ENCODE measurements around the gene DRD1.

Gene DRD1

DNA sequence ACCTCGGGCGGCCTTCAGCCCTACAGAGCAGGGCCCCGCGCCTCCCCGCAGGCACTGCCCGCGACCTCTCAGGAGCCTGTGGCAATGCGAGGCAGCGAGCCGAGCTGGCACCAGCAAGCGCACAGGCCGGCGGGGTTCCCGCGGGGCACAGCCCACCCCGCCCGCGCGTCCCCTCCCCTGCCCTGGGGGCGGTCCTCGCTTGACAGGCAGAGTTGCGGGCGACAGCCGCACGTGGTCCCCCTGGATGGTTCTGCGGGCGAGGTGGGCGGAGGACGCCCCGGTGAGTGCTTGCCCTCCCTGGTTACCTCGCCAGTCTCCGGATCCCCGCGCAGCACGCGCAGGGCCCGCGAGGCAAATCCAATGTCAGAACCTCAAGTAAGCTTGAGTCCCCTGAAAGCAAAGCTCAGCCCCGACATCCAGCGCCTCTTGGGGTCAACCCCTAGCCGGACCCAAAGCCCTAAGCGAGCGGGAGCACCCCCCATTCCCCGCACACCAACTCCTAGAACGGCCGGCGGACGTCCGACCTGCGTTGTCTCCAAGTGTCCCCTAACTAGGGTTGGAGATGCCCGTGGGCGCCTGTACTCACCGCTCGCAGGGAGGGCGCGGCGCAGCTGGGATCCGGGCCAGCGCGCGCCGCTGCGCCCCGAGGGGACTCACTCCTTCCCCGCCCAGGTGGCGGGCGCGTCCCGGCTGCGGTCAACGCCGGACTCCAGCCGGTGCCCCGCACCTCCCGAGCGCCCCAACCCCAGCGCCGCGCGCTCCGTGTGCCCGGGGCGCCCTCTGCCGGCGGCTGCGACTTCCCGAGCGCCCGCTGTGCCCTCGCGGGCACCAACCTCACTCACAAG is at the start of gene DRD1:
TSS of gene DRD1 (minus strand) at position 123 of the 845 bp plus-strand sequence. CDS start 1,083 bp downstream, outside the sequence.
- DNase-seq: peak; percentile 76 to 78

DNA sequence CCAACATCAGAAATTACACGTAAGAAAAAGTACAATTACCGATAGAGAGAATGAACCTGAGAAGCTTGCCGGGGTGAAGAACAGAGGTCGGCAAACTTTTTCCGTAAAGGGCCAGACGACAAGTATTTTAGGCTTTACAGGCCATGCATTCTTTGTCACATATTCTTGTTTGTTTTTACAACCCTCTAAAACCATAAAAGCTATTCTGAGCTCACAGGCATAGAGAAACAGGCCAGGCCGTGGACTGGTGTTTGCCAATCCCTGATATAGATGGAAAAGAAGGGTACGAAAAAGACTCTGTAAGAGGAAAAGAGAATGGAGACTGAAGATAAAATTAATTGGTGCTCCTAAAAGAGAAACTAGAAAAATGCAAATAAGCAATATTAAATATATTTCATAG is 49.7 kb upstream of the DRD1 start:
- no peak for DNase-seq

DNA sequence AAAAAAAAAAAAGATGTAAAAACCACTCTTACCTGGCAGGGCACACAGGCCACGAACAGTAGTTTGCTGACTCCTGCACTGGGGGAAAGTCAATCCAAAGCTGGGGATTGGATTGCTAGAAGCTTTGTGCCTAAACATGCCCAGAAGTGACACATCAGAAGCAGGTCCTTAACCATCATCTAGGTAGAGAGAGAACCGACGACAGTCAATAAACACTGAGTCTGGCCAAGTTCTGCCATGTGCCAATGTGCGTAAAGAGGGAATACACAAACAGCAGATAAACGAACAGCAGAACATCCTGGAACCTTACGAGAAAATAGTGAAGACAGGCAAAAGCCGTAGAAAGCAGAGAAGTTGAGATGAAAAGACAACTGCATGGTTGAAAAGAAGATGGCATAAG is 49.3 kb upstream of the DRD1 start:
- DNase-seq: no peak

DNA sequence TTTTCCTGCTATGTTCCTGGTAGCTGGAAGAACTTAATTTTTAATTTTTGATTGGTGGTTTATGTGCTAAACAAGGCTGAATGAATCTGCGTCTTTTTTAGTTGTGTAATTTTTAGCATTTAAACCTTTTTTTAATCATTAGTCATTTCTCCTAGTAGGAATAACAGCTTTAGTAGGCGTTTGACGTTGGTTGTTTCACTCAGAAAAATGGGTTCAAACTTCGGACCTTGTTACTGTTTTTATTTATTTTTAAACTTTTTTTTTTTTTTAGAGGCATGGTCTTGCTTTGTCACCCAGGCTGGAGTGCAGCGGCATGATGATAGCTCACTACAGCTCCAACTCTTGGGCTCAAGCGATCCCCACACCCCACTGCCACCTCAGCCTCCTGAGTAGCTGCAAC is 47.2 kb upstream of the DRD1 start:
- DNase-seq: no peak

DNA sequence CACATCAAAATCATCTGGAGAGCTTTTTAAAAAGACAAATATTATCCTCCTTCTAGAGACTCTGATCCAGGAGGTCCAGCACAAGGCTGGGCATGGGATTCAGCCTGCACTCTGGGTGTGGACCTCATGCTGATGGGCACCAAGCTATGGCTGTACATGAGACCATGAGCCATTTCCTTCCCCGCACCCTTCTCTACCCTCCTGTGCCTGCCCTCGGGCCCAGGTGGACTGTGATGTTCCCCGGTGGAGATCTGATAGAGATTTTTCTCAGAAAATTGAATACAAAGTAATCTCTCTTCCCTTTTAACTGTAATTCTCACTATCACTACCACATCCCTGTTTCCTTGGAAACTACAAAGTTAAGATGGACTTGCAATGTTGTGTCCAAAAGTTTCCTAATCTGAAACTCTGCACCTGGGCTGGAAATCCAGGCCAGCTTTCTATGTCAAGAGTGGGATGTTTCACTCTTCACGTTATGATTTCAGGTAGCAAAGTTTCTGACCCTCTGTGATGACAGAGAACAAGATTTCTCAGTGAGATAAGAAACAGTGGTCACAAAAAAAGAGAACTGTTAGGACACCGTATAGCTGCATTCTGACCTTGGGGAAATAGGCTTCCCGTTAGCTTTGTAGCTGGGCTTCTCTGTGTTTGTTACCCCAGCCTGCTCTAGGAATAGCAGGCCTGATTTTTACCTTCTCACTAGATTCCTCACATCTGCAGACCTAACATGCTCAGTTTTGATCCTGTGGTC is 45.9 kb upstream of the DRD1 start:
- no peak for DNase-seq

DNA sequence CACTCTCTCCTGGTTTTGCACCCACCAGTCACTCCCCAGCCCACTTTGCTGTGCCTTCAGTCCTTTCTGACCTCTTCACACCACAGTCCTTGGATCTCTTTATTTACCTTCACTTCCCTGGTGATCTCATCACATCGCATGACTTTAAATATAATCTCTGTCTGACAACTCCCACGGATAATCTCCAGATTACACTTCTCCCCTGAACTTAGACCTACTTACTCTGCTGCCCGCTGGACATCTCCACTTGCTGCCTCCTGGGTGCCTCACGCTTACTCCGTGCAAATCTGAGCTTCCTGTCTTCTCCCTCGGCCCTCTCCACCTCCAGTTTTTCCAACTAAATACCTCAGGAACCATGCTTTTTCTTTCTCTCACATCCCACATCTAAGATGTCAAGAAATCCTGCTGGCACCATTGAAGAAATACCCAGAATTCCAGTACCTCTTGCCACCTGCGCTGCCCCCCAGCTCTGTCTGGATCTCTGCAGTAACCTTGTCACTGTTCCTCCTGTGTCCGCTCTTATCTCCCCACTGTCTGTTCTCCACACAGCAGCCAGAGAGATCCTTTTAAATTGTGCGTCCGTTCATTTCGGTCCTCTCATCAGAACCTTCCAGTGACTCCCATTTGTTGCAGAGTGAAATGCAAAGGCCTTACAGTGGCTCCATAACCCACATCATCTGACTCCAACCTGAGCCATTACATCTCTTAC is 43.7 kb upstream of the DRD1 start:
- no peak for DNase-seq

DNA sequence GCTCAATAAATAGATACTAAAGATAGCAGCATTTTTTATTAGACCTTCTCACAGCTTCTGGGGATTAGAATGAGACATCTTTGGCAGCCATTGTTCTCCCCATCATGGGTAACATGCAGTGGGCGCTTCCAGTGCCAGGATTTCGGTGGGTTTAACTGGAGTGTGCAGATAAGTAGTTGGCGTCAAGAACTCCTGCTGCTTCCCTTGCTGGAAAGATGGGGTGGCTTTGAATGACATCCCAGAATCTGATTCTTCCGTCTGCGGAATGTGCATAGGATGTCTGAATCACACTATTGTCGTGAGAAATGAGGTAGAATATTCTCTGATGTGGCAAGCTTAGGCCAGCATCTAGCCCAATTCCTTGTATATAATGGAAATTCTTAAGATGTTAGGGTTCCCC is 41.6 kb upstream of the DRD1 start:
- no peak for DNase-seq

DNA sequence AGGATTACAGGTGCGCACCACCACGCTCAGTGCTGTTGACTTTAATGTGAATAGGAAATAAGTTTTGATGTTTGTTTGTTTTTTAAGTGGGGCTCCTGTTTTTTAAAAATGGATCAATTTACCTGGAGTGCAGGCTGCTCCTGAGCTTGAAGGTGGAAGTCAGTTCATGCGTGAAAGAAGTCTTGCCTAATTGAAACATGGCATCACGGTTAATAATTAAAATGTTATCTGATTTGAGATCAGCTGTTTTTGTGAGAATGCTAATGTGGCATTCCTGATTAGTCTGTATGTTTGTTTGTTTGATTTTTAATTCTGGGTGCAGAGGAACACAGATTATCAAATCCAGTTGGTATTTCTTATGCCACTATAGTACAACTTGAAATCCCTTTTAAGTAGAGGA is 40.8 kb upstream of the DRD1 start:
- no peak for DNase-seq

DNA sequence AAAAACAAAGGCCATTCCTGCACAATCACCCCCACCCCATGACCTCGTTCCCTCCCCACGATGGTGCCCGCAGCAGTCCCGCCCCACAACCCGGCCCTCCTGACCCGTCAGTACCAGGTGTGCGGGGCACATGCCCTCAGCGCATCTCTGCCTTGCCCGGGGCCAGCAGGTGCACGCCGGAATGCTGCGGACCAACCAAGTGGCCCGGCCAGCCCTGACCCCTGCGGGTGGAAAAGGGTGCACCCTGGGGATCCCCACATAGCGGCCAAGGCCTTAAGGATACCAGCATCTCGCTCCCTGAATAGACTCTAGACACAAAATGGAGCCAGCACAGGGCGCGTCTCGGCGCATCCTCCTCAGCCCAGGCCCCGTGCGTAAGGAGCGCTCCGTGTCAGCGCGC is 40.3 kb upstream of the DRD1 start:
- no peak for DNase-seq

DNA sequence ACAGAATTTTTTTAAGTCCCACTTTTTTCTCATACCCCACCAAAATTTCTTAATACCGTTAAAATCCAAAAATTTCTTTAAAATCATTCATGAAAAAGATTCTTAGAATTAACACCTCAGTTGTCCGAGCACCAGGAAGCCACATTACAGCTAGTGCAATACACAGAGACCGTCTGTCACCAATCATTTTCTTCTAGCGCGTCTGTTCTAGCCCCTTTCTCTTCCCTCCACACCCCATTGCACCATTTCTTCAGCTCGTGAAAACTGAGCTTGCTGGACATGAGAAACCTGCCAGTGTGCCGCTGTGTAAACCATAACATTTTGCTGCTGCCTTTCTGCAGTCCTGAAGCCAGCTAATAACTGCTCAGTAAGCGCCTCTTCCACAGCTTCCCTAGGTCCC is 39.4 kb upstream of the DRD1 start:
- DNase-seq: no peak

DNA sequence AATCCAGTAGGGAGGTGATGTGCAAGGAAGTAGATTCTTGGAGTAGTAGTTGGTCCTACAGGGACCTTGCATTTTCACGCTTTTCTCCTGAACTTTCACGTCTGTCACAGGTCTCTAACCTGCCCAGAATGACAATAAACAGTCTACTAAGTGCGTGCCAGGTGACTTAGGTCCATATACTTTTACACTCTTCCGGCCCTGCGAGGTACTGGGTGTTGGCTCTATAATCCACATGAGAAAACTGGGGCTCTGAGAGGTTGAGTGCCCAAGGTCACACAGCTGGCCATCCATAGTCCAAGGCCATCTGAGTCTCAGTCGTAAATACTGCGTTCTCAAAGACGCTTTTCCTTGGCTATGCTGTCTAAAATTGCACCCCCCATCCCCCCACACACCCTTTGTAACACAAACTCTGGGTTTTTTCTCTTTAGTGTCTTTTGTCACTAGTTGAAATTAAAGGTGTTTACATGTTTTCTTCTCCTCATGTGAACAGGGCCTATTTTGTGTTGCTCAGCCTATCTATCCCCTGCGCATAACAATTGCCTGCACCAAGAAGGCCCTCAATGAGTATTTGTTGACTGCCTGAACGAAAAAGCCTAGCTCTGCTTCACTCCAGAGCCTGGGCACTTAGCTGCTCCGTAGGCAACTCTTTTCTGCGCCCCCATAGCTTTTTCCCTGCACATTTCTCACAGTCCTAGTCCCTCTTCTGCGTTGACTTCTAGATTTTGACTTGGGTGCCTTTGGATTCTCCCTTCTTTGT is 35.3 kb upstream of the DRD1 start:
- no peak for DNase-seq

DNA sequence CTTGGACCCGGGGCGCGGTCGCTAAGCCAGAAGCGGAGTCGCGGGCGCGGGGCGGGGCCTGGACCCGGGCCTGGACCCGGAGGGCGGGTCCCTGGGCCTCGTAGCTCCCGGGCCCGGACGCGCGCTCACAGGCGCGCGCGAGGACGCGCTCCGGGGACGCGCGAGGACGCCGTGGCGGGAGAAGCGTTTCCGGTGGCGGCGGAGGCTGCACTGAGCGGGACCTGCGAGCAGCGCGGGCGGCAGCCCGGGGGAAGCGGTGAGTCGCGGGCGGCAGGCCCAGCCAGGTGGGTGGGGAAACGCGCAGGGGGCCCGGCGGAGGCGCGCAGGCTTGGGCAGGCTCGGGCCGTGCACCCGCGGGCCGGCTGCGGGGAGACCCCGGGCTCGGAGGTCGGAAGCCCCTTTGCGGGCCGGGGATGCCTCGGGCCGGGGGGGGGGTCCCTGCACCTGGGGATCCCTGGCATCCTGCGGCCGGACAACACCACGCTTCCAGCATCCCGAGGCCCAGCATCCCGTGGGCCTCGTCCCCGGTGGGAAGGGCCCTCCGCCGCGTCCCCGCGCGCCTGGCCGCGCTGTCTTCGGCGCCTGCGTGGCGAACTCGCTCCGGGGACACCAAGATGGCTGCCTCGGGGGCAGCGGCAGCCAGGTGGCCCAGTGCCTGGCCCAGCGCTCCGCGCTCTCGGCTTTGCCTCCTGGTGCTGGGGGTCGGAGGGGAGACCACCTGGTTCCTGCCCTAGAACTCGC is 34.6 kb upstream of the DRD1 start, which contains the start of gene SFXN1:
TSS of gene SFXN1 (plus strand) at position 177 of the 741 bp plus-strand sequence. CDS start 13,544 bp downstream, outside the sequence.
- DNase-seq: peak; percentile 90 to 93

DNA sequence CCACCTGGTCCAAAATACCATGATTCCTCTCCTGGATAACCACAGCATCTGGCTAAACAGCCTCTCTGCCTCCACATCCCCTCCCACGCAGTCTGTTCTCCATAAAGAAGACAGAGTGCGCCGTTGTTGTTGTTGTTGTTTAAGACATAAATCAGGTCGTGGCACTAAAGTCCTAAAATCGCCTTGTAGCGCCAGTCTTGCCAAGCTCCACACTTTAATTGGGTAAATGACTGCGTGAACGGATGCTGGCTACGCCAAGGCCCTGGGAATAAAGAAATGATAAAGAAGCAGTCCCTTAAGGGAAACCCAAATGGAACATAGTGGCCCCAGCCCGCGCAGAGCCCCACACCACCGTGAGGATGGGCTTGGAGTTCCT is 34.0 kb upstream of the DRD1 start:
- no peak for DNase-seq

DNA sequence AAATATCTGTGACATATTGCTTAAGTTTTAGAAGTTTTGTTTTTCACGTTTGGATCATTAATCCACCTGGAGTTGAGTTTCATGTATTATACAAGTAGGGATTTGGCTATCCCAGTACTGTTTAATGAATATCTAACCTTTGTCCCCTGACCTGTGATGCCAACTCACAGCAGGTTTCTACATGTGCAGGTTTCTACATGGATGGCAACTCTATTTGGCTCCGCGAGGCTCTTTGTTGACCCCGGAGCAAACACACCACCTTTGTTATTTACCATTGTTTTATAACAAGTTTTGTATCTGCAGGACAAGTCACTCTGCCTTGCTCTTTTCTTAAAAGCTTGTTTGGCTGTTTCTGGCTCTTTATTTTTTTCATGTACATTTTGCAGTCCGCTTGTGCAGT is 33.5 kb upstream of the DRD1 start:
- no peak for DNase-seq

DNA sequence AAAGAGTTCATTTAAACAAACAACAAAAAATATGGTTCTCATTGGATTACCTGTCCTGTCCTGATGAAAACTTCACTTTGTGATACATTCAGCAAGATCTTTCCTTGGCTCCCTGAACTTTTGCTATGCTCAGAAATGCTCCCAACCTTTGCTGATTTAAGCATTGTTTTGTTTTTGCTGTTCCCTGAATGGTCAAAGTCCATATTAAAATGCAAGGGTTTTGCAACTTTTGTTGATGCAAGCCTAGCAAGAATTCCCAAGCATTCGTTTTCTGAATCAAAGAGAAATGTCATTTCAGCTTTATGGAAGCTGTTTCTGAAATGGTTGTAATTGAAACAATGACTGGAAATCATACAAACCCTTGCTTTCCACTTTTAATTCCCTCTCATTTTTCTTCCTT is 31.3 kb upstream of the DRD1 start:
- DNase-seq: no peak

DNA sequence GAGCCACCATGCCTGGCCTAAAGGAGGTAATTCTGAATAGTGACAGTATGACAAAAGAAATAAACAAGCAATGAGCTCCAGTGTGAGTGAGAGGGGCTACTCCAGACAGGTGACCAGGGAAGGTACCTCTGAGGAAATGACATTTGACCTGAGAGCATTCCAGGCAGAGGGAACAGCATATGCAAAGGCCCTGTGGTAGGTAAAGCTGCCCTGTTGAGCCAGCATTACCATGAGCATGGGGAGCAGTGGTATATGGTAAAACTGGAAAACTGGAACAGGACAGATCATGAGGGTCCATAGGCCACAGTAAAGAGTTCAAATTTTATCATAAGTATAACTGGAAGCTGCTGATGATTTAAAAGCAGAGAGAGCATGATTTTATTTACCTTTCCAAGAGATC is 28.4 kb upstream of the DRD1 start:
- no peak for DNase-seq

DNA sequence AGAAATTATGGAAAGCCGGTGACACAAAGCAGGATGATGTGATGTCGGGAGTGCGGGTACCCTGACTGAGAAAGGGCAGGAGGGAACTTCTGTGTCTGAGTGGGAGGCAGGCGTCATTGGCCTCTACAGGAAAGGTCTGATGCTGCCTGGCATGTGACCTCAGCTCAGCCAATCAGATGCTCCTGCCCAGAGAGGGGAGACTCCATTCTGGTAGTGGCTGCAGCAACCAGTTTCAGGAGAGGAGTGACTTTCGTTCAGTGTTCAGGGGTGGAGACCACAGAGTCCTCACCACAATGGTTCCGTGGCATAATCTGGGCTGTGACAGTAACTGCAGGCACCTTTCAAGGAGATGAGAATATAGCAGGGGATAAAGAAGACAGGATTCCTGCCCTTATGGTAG is 27.6 kb upstream of the DRD1 start:
- DNase-seq: peak; percentile 57 to 64

DNA sequence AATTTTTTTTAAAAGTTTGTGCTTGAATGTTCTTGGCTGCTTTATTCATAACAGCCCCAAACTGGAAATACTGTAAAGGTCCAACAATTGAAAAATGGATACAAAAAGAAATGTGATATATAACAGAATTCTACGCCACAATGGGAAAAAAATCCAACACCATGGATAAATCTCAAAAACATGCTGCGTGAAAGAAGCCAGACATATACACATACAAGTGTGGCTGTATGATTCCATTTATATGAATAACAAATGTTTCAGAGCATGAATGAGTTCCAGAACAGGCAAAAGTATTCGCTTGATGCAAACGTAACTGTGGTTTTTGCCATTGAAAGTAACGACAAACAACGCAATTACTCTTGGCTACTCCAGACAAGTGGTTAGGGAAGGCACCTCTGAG is 27.2 kb upstream of the DRD1 start:
- no peak for DNase-seq

DNA sequence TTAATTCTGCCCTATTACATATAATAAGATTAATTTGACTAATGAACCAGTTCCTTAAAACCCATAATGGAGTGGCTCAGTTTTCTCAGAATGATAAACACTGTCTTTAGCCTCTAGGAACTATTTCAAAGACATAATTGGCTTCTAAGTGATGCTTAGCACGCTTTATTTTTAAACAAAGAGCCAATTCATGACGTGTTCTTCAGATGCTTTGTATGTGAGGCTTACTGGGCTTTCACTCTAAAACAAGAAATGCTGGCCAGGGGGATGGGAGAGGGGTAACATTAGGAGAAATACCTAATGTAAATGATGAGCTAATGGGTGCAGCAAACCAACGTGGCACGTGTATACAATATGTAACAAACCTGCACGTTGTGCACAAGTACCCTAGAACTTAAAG is 26.8 kb upstream of the DRD1 start:
- DNase-seq: no peak

DNA sequence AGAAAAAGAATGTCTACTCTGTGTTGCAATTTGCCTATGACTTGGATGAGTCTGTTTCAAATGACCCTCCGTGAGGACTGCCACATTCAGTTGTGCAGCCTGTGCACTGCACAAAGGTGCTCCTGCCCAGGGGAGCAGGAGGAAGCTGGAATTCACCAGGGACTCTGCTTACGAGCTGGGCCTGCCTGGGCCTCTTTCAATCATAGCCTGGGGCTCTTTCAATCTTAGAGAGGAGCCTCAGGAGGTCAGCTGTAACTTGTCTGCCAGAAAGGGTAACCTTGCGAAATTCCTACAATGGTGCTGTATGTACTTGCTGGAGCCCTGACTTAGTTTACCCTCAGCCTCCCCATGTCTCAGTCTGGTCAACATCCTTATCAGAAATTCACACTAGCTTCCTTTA is 25.9 kb upstream of the DRD1 start:
- no peak for DNase-seq

DNA sequence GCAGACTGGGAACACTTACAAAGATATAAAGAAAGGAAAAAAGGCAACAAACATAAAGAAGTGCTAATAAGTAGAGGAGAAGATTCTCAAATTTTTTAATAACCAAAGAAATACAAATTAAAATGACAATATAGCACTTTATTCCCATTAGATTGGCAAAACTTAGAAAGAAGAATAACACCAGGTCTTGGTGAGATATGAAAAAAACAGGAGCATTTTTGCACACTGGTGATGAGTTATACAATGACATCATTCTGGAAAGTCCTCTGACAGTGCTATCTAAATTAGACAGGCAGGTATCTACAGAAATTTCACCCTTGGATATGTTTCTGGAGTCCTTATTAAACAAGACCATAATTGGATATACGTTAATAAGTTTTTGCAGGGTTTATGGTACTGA is 24.9 kb upstream of the DRD1 start:
- DNase-seq: no peak
